Activated T-cell treated with anti-CD3 and anti-CD28 coated beads, Interleukin-2, amount 50 U/mL, for 4 hours (primary cell): ENCODE results near the gene SNAPIN. TPM values are rescaled to one million over a fixed set of nuclear protein-coding genes. Genes with fewer than 3 reads are reported as not detected.

Experiments
- ATAC-seq, 2 donors: fragments of 200-7000 bp; cut with Tn5 transposase; one replicate each; pipeline ENCODE4 v1.10.0; 2021
- DNase-seq: peaks from one replicate; pipeline ENCODE4 v3.0.0-alpha.2; 2020
- H3K27me3 Mint-ChIP-seq: one replicate; pipeline ENCODE4 v1.8.0; 2021; ENCODE audit warnings: low read depth, mixed read lengths
- H3K36me3 Mint-ChIP-seq: one replicate; pipeline ENCODE4 v1.8.0; 2022; ENCODE audit warnings: mixed read lengths; ENCODE audit not compliant: insufficient read depth
- H3K4me1 Mint-ChIP-seq: one replicate; pipeline ENCODE4 v1.8.0; 2021; ENCODE audit warnings: low read depth, mixed read lengths
- H3K4me3 Mint-ChIP-seq: one replicate; pipeline ENCODE4 v1.8.0; 2021; ENCODE audit warnings: mild to moderate bottlenecking, moderate library complexity, mixed read lengths
- H3K9me3 Mint-ChIP-seq: one replicate; pipeline ENCODE4 v1.8.0; 2021; ENCODE audit warnings: mixed read lengths
- total RNA-seq, 3 donors: library from RNA; stranded (reverse); gene quantifications; one replicate each; pipeline ENCODE4 v1.2.1, GENCODE V29; 2021

Gene SNAPIN
- total RNA-seq, 3 donors from 2014 or later: 32.1 to 36.8 (median 32.7) TPM

DNA sequence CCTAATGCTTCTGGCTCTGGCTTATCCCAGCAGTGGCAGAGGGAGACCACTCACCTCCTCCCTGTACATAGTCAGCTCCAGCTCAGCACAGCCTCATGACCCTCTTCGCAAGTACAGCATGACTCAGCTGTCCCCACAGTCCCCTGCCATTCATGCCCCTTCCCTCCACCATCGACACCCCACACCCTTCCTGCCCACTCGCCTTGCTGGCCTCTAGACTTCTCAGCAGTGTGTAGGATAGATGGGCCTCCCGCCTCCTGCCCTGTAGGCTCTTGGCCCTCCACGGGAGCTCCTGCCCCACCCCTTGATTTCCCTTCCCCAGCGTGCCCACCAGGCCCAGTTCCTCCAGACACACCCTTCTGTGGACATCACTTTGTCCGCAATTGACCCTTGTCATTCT lies 29.8 kb downstream of the SNAPIN start:
- no peak for ATAC-seq

DNA sequence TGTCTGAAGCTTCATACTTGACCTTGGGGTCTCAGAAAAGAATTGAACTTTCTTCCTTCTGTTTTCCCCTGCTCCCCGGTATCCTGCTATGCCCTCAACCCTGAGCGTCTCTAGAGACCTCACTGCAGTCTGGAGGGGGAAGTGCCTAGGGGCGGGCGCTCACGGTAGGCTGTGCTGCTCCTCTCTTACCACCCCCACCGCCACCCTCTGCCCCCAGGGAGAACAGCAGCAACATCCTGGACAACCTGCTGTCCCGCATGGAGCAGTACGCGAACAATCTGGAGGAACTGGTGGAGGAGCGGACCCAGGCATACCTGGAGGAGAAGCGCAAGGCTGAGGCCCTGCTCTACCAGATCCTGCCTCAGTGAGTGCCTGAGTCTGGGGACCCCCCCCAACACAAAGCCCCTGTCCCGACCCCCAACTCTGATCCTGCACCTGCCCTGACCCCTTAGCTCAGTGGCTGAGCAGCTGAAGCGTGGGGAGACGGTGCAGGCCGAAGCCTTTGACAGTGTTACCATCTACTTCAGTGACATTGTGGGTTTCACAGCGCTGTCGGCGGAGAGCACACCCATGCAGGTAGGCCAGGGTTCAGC lies 30.3 kb downstream of the SNAPIN start:
- no peak for DNase-seq
- H3K27me3 Mint-ChIP-seq: peaks cover 9% of the 10 kb centered on the region
- no peaks in the 10 kb centered on the region for H3K36me3 Mint-ChIP-seq
- H3K9me3 Mint-ChIP-seq: no peaks in the 10 kb centered on the region
- peaks cover 9% of the 10 kb centered on the region for H3K4me1 Mint-ChIP-seq
- no peak overlapping the region for H3K4me3 Mint-ChIP-seq
- no peak for ATAC-seq

More for the DNA sequence above, 29.8 kb downstream of the SNAPIN start:
- Mint-ChIP-seq H3K9me3 (no peaks in the 10 kb centered on the region), H3K36me3 (no peaks in the 10 kb centered on the region), H3K27me3 (peaks cover 9% of the 10 kb centered on the region), H3K4me3 (no peak overlapping the region), H3K4me1 (peaks cover 9% of the 10 kb centered on the region)
- no peak for DNase-seq

DNA sequence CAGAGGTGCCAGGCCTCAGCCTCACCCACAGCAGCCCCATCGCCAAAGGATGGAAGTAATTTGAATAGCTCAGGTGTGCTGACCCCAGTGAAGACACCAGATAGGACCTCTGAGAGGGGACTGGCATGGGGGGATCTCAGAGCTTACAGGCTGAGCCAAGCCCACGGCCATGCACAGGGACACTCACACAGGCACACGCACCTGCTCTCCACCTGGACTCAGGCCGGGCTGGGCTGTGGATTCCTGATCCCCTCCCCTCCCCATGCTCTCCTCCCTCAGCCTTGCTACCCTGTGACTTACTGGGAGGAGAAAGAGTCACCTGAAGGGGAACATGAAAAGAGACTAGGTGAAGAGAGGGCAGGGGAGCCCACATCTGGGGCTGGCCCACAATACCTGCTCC lies 35.0 kb downstream of the SNAPIN start:
- peaks cover 9% of the 10 kb centered on the region for H3K4me1 Mint-ChIP-seq
- no peaks in the 10 kb centered on the region for H3K9me3 Mint-ChIP-seq
- no peak for DNase-seq
- no peaks in the 10 kb centered on the region for H3K36me3 Mint-ChIP-seq
- no peak overlapping the region for H3K4me3 Mint-ChIP-seq
- ATAC-seq: no peak
- H3K27me3 Mint-ChIP-seq: peaks cover 2% of the 10 kb centered on the region

DNA sequence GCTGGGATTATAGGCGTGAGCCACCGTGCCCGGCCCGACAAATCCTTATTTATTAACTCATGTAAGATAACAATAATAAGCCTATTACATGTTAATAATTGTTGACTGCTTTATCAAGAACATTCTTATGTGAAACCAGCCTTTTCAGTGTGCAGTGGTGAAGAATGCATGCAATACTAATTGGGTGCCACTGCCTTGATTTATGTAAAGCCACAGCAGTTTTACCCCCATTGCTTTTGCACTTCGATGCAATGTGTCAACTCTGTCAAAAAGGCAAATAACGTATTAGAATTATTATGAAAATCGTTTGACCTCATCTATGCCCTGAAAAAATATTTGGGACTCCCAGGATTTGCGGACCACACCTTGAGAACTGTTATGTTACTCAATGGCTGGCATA lies 38.2 kb downstream of the SNAPIN start:
- Mint-ChIP-seq H3K9me3 (no peaks in the 10 kb centered on the region), H3K27me3 (no peaks in the 10 kb centered on the region), H3K4me1 (no peaks in the 10 kb centered on the region), H3K4me3 (no peak overlapping the region), H3K36me3 (no peaks in the 10 kb centered on the region)
- no peak for ATAC-seq
- no peak for DNase-seq

DNA sequence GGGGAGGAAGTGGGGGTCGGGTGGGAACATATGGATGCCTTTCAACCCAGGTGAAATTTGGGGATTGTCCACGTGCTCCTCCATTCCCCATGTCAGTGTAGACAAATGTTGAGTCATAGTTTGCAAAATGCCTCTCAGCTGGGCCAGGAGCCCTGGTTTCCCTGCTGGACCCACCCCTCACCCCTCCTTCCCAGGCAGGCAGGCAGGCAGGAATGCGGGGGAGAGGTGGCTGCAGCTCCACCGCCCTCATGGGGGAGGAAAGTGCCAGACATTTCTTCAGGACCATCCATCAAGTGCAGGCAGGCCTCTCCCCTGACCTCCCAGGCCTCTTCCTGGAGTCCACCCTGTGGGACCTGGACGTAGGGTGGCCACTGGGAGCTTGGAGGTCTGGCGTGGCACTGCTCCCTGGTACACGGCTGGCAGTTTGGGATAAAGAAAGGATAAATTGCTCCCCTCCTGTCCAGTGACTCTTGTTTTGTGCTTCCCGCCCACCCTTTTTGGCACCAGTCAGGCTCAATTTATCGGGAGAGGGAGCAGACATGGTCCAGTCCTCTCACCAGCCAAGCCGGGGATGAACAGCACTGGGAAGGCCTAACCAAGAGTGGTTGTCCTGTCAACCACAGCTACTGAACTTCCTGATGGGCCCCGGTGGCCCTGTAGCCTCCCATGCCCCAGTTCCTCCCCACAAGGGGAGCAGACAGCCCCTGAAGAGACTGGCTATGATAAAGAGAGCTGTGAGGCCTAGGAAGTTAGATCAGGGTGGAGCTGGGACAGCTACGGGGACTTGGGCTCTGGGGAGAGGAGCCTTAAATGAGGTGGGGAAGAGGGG lies 38.9 kb downstream of the SNAPIN start:
- H3K4me3 Mint-ChIP-seq: no peak overlapping the region
- no peak for DNase-seq
- no peaks in the 10 kb centered on the region for H3K9me3 Mint-ChIP-seq
- H3K36me3 Mint-ChIP-seq: no peaks in the 10 kb centered on the region
- H3K27me3 Mint-ChIP-seq: no peaks in the 10 kb centered on the region
- H3K4me1 Mint-ChIP-seq: no peaks in the 10 kb centered on the region
- no peak for ATAC-seq

DNA sequence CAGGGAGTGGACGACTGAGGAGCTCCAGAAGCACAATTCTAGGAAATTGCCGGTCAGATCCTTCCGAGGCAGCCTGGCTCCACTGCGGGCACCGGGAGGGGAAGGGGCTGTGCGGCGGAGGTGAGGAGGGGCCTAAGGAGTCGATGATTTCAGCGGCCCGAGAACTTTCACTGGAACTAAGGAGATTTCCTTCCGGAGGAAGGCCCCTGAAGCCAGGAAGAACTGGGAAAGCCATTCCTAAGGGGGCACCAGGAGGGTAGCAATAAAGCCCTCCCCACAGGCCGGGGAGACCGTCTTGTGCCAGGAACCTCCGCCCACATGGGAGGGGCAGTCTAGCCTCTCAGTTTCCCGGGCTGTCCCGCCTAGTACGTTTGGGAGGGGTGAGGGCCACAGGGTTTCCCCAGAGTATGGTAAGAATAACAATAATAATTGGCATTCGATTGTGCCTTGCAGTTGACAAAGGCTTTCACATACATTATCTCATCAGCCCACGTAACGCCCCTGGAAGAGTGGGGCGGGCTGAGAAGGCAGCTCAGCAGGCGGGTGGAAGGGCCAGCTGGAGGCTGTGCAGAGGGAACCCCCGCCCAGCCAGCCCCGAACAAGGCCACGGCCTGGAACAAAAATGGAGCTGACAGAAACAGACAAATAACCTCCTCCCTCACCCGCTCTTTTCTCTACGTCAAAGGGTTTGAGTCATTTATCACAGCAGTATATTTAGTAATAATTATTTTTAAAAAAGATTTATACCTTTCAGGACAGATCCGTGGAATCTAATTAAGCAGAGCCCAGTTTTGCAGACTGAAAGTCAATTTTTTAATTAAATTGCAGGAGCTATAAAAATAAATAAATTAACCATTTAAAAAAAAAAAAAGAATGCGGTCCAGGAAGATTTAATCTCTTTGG lies 39.8 kb downstream of the SNAPIN start:
- no peak for DNase-seq
- no peaks in the 10 kb centered on the region for H3K9me3 Mint-ChIP-seq
- peak in 1 of 2 donors; percentile 55 for ATAC-seq
- no peaks in the 10 kb centered on the region for H3K27me3 Mint-ChIP-seq
- H3K36me3 Mint-ChIP-seq: no peaks in the 10 kb centered on the region
- no peaks in the 10 kb centered on the region for H3K4me1 Mint-ChIP-seq
- H3K4me3 Mint-ChIP-seq: no peak overlapping the region

DNA sequence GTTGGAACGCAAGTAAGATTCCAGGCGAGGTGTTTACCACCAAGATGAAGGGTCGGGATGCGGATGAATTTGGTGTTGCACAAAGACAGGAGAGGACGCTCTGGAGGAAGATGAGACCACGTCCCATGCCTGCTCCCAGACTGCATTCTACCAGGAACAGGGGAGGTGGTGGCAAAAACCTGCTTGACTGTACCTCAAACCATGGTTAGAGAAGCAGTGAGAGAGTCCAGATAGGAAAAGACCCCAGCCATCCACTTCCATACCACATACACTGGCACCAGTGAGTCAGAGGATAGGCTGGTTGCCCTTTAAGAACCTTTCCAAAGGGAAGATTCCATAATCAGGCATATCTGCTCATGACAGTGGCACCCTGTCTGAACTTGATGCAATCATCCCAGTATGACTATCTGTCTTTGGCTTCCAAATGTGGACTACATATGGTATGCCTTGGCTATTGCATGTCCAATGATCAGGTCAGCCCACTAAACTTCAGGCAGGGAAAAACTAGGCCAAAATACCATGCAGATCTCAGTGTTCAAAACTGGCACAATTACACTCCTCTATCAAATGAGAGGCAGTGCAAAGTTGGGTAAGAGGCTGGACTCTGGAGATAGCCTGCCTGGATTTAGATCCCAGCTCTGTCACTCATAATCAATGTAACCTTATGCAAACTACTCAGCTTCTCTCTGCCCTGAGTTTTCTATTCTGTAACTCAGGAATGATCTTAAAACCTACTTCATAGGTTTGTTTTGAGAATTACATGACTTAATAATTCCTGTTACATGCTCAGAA lies 40.6 kb downstream of the SNAPIN start:
- Mint-ChIP-seq H3K4me1 (no peaks in the 10 kb centered on the region), H3K4me3 (no peak overlapping the region), H3K27me3 (no peaks in the 10 kb centered on the region), H3K36me3 (no peaks in the 10 kb centered on the region), H3K9me3 (no peaks in the 10 kb centered on the region)
- ATAC-seq (no peak), DNase-seq (no peak)

DNA sequence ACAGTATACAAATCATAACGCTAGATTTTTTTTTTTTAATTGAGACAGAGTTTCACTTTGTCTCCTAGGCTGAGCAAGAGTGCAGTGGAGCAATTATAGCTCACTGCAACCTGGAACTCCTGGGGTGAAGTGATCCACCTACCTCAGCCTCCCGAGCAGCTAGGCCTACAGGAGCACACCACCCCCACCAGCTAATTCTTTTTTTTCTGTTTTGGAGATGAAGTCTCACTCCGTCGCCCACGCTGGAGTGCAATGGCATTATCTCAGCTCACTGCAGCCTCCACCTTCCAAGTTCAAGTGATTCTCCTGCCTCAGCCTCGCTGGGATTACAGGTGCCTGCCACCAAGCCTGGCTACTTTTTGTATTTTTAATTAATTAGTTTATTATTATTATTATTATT lies 41.3 kb downstream of the SNAPIN start:
- DNase-seq (no peak), ATAC-seq (no peak)
- no peaks in the 10 kb centered on the region for H3K27me3 Mint-ChIP-seq
- H3K4me3 Mint-ChIP-seq: no peak overlapping the region
- H3K36me3 Mint-ChIP-seq: no peaks in the 10 kb centered on the region
- H3K9me3 Mint-ChIP-seq: no peaks in the 10 kb centered on the region
- H3K4me1 Mint-ChIP-seq: no peaks in the 10 kb centered on the region

DNA sequence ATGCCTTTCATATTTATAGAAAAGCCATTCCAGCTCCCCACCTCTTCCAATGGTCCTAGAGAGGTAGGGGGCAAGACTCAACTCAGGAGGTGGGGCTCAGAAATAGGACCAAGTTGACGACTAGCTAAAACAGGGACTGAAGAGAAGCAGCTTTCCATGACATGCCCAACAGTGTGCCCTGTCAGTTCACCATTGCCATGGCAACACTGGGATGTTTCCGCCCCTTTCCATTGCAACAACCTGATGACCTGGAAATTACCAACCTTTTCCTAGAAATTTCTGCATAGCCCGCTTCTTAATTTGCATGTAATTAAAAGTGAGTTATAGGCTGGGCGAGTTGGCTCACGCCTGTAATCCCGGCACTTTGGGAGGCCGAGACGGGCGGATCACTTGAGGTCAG lies 47.0 kb downstream of the SNAPIN start:
- DNase-seq (no peak), ATAC-seq (no peak)
- no peaks in the 10 kb centered on the region for H3K9me3 Mint-ChIP-seq

DNA sequence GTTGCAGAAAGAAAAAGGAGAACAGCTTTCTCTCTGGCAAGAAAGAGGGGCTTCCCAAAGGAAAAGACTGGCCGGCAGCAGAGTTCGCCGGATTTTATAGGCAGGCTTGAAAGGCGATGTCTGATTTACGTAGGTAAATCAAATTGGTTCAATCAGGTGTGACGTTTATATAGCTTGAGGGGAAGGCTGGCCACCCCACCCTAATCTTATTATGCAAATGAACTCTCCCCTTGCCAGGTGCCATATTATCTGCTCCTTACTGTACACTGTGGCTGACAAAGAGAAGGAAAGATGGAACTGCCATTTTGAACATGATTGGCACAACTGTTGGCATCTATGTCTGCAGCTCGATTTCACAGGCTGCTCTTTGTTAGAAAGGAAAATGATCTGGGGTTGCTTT lies 52.5 kb downstream of the SNAPIN start:
- Mint-ChIP-seq H3K4me1 (no peaks in the 10 kb centered on the region), H3K36me3 (no peaks in the 10 kb centered on the region), H3K27me3 (peaks cover 8% of the 10 kb centered on the region), H3K4me3 (no peak overlapping the region), H3K9me3 (no peaks in the 10 kb centered on the region)
- ATAC-seq: no peak
- DNase-seq: no peak

More for the DNA sequence above, 47.0 kb downstream of the SNAPIN start:
- Mint-ChIP-seq H3K4me3 (no peak overlapping the region), H3K27me3 (no peaks in the 10 kb centered on the region), H3K36me3 (no peaks in the 10 kb centered on the region), H3K4me1 (no peaks in the 10 kb centered on the region)

Other genes starting within 250 kb of the SNAPIN start
- not detected for gene S100A7A, start 242.2 kb upstream of the SNAPIN start, total RNA-seq
- not detected for gene S100A7, start 198.1 kb upstream of the SNAPIN start, total RNA-seq
- 100 to 1,000 TPM; 133 to 188 (median 134) TPM for gene S100A6, start 122.7 kb upstream of the SNAPIN start, total RNA-seq
- 1 to 10 TPM in 1 of 3 donors, under 1 TPM in 2; 0.74 to 2.5 (median 0.95) TPM for gene S100A5, start 117.8 kb upstream of the SNAPIN start, total RNA-seq
- gene S100A4, start 112.9 kb upstream of the SNAPIN start, total RNA-seq: 10 to 100 TPM; 19.6 to 40.3 (median 21.7) TPM
- not detected for gene S100A3, start 109.4 kb upstream of the SNAPIN start, total RNA-seq
- 1 to 10 TPM in 1 of 3 donors, under 1 TPM in 2; 0.40 to 1.2 (median 0.76) TPM for gene S100A2, start 92.9 kb upstream of the SNAPIN start, total RNA-seq
- under 1 TPM in 2 of 3 donors, not detected in 1; 0.24 to 0.29 TPM for gene S100A16, start 45.6 kb upstream of the SNAPIN start, total RNA-seq
- gene S100A14, start 42.4 kb upstream of the SNAPIN start, total RNA-seq: under 1 TPM in 2 of 3 donors, not detected in 1; 0.32 to 0.43 TPM
- gene S100A13, start 31.2 kb upstream of the SNAPIN start, total RNA-seq: 1 to 10 TPM; 2.0 to 4.9 (median 3.3) TPM
- not detected for gene S100A1, start 30.3 kb upstream of the SNAPIN start, total RNA-seq
- 100 to 1,000 TPM; 111 to 117 (median 114) TPM for gene CHTOP, start 24.6 kb upstream of the SNAPIN start, total RNA-seq
- 100 to 1,000 TPM; 525 to 559 (median 531) TPM for gene ILF2, start 12.3 kb downstream of the SNAPIN start, total RNA-seq
- under 1 TPM; 0.16 to 0.26 (median 0.23) TPM for gene NPR1, start 20.0 kb downstream of the SNAPIN start, total RNA-seq
- gene INTS3, start 69.3 kb downstream of the SNAPIN start, total RNA-seq: 10 to 100 TPM; 46.9 to 49.4 (median 48.5) TPM
- 1 to 10 TPM; 3.8 to 6.0 (median 6.0) TPM for gene SLC27A3, start 116.7 kb downstream of the SNAPIN start, total RNA-seq